ENCODE results near the gene APOB.

APOB gene, protein sequence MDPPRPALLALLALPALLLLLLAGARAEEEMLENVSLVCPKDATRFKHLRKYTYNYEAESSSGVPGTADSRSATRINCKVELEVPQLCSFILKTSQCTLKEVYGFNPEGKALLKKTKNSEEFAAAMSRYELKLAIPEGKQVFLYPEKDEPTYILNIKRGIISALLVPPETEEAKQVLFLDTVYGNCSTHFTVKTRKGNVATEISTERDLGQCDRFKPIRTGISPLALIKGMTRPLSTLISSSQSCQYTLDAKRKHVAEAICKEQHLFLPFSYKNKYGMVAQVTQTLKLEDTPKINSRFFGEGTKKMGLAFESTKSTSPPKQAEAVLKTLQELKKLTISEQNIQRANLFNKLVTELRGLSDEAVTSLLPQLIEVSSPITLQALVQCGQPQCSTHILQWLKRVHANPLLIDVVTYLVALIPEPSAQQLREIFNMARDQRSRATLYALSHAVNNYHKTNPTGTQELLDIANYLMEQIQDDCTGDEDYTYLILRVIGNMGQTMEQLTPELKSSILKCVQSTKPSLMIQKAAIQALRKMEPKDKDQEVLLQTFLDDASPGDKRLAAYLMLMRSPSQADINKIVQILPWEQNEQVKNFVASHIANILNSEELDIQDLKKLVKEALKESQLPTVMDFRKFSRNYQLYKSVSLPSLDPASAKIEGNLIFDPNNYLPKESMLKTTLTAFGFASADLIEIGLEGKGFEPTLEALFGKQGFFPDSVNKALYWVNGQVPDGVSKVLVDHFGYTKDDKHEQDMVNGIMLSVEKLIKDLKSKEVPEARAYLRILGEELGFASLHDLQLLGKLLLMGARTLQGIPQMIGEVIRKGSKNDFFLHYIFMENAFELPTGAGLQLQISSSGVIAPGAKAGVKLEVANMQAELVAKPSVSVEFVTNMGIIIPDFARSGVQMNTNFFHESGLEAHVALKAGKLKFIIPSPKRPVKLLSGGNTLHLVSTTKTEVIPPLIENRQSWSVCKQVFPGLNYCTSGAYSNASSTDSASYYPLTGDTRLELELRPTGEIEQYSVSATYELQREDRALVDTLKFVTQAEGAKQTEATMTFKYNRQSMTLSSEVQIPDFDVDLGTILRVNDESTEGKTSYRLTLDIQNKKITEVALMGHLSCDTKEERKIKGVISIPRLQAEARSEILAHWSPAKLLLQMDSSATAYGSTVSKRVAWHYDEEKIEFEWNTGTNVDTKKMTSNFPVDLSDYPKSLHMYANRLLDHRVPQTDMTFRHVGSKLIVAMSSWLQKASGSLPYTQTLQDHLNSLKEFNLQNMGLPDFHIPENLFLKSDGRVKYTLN (N-terminal part only)

GRCh38 chr2:21043744-21044532 lies at the start of gene APOB:
Gene APOB (minus strand): TSS chr2:21044073. CDS start chr2:21043945, 128 bp downstream.
- no peak within 1 kb of the TSS for H3K4me3 ChIP-seq (replicated peaks; ENCODE audit: low read depth, low read length)
- TF ChIP-seq, protein P1, sequence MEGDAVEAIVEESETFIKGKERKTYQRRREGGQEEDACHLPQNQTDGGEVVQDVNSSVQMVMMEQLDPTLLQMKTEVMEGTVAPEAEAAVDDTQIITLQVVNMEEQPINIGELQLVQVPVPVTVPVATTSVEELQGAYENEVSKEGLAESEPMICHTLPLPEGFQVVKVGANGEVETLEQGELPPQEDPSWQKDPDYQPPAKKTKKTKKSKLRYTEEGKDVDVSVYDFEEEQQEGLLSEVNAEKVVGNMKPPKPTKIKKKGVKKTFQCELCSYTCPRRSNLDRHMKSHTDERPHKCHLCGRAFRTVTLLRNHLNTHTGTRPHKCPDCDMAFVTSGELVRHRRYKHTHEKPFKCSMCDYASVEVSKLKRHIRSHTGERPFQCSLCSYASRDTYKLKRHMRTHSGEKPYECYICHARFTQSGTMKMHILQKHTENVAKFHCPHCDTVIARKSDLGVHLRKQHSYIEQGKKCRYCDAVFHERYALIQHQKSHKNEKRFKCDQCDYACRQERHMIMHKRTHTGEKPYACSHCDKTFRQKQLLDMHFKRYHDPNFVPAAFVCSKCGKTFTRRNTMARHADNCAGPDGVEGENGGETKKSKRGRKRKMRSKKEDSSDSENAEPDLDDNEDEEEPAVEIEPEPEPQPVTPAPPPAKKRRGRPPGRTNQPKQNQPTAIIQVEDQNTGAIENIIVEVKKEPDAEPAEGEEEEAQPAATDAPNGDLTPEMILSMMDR (IDR thresholded peaks at IDR 0.05; ENCODE audit: low read length, missing control alignments), result no peak
- DNase-seq (ENCODE audit: low read depth), result no peak

DNA sequence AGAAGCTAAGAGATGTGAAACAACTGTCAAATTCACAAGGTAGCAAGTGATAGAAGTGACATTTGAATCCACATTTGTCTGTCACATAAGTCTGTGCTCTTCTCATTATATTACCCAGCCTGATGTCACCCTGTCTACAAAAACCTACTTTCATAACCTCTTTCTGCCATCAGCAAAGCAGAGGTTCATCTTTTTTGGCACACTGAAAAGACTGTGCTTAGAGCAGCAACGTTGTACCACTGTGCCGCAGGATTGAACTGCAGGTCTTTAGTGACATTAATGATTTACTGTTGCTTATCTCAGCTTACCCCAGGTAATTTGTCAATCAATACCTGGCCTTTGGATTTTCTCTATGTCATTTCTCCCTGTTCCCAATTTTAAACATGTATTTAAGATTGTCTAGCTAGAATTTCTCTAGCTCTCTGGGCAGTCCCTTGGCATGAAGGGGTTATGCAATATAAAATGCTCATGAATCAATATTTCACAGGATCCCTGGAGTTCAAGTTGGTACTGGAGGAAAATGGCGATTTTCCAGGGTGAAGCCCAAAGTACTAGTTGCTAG lies 48.5 kb upstream of the APOB start:
- TF ChIP-seq, protein P1 (IDR thresholded peaks at IDR 0.05; ENCODE audit: low read length, missing control alignments), result no peak
- H3K4me3 ChIP-seq (replicated peaks; ENCODE audit: low read depth, low read length), result no peak overlapping the region
- no peak for DNase-seq (ENCODE audit: low read depth)

DNA sequence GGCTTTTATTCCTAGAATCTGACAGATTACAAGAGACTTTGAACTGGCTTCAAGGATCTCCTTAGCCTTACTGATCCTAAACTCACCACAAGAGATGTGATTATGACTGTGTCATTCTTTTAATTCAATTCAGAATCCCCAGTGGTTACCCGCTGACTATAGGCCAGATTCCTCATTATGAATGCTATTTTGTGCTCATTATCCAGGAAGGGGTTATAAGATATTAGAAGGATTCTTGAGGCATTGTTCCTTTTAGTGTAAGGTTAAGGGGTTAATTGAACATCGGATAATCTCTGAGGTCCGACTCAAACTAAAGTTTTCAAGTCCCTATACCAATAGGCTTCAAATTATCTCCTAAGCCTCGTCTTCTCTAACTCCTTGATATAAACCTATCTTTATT lies 40.5 kb upstream of the APOB start:
- H3K4me3 ChIP-seq (replicated peaks; ENCODE audit: low read depth, low read length), result no peak overlapping the region
- TF ChIP-seq, protein P1 (IDR thresholded peaks at IDR 0.05; ENCODE audit: low read length, missing control alignments), result no peak
- DNase-seq (ENCODE audit: low read depth), result no peak

DNA sequence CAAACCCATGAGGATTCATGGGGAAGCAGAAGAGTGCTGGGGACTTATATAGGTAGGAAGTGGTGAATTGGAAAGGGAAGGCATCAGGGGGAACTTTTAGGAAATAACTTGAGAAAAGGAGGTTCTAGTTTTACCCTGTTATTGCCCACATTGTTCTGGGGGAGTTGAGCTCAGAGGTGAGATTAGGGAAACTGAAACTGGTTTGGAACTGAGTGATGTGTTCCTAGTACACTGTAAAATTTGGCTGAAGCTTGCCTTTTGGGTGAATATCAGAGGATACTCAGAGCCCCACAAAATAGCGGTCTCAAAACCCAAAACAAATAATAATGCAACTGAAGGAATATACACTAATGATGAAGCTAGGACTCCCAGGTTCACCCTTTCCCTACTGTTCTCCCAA lies 39.6 kb upstream of the APOB start:
- TF ChIP-seq, protein P1 (IDR thresholded peaks at IDR 0.05; ENCODE audit: low read length, missing control alignments), result no peak
- no peak overlapping the region for H3K4me3 ChIP-seq (replicated peaks; ENCODE audit: low read depth, low read length)
- no peak for DNase-seq (ENCODE audit: low read depth)

- H3K4me3 ChIP-seq (replicated peaks; ENCODE audit: low read depth, low read length), result no peak overlapping the region
- DNase-seq (ENCODE audit: low read depth), result no peak
- TF ChIP-seq, protein P1 (IDR thresholded peaks at IDR 0.05; ENCODE audit: low read length, missing control alignments), result no peak
Observed at GRCh38 chr2:21078296-21078695, 34.4 kb upstream of the APOB start.

All from fibroblast of pulmonary artery (primary cell).